ACHN (cell line): ENCODE data around the gene ERLEC1.
"Not testable (repeated sequence)": the region's sequence is repeated elsewhere in the genome, so short reads cannot be mapped to it uniquely, and the experiment has no call there.

Source experiments
- DNase-seq: peaks from one replicate; pipeline ENCODE4 v3.0.0-alpha.2; 2015
- in situ Hi-C: cut with HindIII; loops from 2 replicates; pipeline ENCODE4 v1.10.0; 2017; ENCODE audit warnings: low sequenced_read_pairs, low pct_ligation_motif_present, low pct_unique_long_range_greater_than_20kb

ERLEC1 gene

GRCh38 chr2:53777134-53777533, 9.7 kb upstream of the ERLEC1 start:
- no peak for DNase-seq
- in situ Hi-C loops = no loop called here

GRCh38 chr2:53778536-53779162, 8.2 kb upstream of the ERLEC1 start:
- in situ Hi-C loops = no loop called here

GRCh38 chr2:53780056-53780455, 6.8 kb upstream of the ERLEC1 start:
- DNase-seq = no peak
- in situ Hi-C loops = no loop called here

More at GRCh38 chr2:53778536-53779162, 8.2 kb upstream of the ERLEC1 start:
- no peak for DNase-seq

GRCh38 chr2:53782676-53783075, 4.2 kb upstream of the ERLEC1 start:
- in situ Hi-C loops = no loop called here
- no peak for DNase-seq

- in situ Hi-C loops = no loop called here
- peak; percentile 41 for DNase-seq
Observed at GRCh38 chr2:53784436-53784835, 2.4 kb upstream of the ERLEC1 start.

- DNase-seq = no peak
- in situ Hi-C loops = no loop called here
Observed at GRCh38 chr2:53785366-53785765, 1.5 kb upstream of the ERLEC1 start.

GRCh38 chr2:53786352-53786704, 516 bp upstream of the ERLEC1 start:
- DNase-seq = peak; percentile 61
- in situ Hi-C loops = no loop called here

GRCh38 chr2:53787614-53788289, 908 bp downstream of the ERLEC1 start:
- peak; percentile 43 for DNase-seq
- in situ Hi-C loops = no loop called here

- in situ Hi-C loops = no loop called here
- no peak for DNase-seq
Observed at GRCh38 chr2:53793261-53793660, 6.4 kb downstream of the ERLEC1 start.

GRCh38 chr2:53793821-53794220, 7.0 kb downstream of the ERLEC1 start:
- in situ Hi-C loops = no loop called here

GRCh38 chr2:53801547-53801946, 14.7 kb downstream of the ERLEC1 start:
- in situ Hi-C loops = no loop called here

More at GRCh38 chr2:53793821-53794220, 7.0 kb downstream of the ERLEC1 start:
- DNase-seq = no peak

GRCh38 chr2:53802617-53803151, 15.8 kb downstream of the ERLEC1 start:
- no peak for DNase-seq
- in situ Hi-C loops = no loop called here

More at GRCh38 chr2:53801547-53801946, 14.7 kb downstream of the ERLEC1 start:
- DNase-seq = no peak

GRCh38 chr2:53811601-53812000, 24.8 kb downstream of the ERLEC1 start:
- in situ Hi-C loops = no loop called here
- no peak for DNase-seq

GRCh38 chr2:53813151-53813550, 26.3 kb downstream of the ERLEC1 start:
- in situ Hi-C loops = no loop called here

GRCh38 chr2:53818854-53819435, 32.1 kb downstream of the ERLEC1 start:
- in situ Hi-C loops = no loop called here
- no peak for DNase-seq

More at GRCh38 chr2:53813151-53813550, 26.3 kb downstream of the ERLEC1 start:
- no peak for DNase-seq

- no peak for DNase-seq
- in situ Hi-C loops = no loop called here
Observed at GRCh38 chr2:53819634-53820033, 32.8 kb downstream of the ERLEC1 start.

- no peak for DNase-seq
- in situ Hi-C loops = no loop called here
Observed at GRCh38 chr2:53820048-53820447, 33.2 kb downstream of the ERLEC1 start.

GRCh38 chr2:53820711-53821110, 33.9 kb downstream of the ERLEC1 start:
- in situ Hi-C loops = no loop called here
- DNase-seq = no peak

- DNase-seq = no peak
- in situ Hi-C loops = no loop called here
Observed at GRCh38 chr2:53821810-53822209, 35.0 kb downstream of the ERLEC1 start.

- DNase-seq = peak; percentile 19
- in situ Hi-C loops = not testable (repeated sequence)
Observed at GRCh38 chr2:53823639-53824038, 36.8 kb downstream of the ERLEC1 start.
